ENCODE data around the gene ASH1L. TPM values are rescaled to one million over a fixed set of nuclear protein-coding genes. Genes with fewer than 3 reads are reported as not detected.
A peak's percentile ranks its signal among the peaks of the same experiment; 100 is the strongest.

Gene ASH1L
- total and polyA plus RNA-seq, 9 of the 15 experiments (the other 6 are each of a cell fraction or from before 2014, with no cell fraction given) = 2.0 to 23.3 (median 14.6) TPM

DNA sequence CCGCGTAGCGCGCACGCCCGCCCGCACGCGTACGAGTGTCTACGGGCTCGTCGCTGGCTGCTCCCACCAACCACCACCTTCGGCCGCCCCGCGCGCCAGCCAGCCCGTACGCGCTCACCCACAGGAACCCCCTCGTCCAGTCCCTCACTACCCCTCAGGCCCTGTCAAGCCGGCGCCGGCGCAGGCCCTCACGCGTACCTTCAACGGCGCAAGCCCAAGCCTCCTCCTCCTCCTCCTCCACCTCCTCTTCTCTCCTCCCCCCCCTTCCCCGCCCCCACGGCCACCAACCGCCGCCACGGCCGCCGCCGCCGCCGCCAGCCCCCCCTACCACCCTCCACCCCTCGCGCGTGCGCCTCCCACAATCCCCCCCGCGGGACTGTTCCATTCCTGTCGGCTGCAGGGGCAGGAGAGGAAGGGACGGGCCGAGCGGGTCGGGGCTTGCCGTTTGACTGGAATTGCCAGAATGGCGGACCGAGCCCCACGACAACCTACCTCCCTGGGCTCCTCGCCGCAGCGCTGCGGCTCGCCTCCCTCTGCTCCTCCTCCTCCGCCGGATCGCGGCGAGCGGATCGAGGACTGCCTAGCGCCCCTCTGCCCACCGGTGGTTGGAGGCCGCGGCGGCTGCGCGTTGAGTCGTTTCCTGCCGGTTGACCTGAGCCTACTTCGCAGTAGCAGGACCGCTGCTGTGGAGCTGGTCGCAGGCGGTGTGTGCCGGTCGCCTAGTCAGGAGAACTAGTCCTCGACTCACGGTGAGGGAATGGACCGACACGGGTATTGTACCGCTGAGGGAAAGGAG lies at the start of gene ASH1L (continued):
- TF ChIP-seq, protein P1, sequence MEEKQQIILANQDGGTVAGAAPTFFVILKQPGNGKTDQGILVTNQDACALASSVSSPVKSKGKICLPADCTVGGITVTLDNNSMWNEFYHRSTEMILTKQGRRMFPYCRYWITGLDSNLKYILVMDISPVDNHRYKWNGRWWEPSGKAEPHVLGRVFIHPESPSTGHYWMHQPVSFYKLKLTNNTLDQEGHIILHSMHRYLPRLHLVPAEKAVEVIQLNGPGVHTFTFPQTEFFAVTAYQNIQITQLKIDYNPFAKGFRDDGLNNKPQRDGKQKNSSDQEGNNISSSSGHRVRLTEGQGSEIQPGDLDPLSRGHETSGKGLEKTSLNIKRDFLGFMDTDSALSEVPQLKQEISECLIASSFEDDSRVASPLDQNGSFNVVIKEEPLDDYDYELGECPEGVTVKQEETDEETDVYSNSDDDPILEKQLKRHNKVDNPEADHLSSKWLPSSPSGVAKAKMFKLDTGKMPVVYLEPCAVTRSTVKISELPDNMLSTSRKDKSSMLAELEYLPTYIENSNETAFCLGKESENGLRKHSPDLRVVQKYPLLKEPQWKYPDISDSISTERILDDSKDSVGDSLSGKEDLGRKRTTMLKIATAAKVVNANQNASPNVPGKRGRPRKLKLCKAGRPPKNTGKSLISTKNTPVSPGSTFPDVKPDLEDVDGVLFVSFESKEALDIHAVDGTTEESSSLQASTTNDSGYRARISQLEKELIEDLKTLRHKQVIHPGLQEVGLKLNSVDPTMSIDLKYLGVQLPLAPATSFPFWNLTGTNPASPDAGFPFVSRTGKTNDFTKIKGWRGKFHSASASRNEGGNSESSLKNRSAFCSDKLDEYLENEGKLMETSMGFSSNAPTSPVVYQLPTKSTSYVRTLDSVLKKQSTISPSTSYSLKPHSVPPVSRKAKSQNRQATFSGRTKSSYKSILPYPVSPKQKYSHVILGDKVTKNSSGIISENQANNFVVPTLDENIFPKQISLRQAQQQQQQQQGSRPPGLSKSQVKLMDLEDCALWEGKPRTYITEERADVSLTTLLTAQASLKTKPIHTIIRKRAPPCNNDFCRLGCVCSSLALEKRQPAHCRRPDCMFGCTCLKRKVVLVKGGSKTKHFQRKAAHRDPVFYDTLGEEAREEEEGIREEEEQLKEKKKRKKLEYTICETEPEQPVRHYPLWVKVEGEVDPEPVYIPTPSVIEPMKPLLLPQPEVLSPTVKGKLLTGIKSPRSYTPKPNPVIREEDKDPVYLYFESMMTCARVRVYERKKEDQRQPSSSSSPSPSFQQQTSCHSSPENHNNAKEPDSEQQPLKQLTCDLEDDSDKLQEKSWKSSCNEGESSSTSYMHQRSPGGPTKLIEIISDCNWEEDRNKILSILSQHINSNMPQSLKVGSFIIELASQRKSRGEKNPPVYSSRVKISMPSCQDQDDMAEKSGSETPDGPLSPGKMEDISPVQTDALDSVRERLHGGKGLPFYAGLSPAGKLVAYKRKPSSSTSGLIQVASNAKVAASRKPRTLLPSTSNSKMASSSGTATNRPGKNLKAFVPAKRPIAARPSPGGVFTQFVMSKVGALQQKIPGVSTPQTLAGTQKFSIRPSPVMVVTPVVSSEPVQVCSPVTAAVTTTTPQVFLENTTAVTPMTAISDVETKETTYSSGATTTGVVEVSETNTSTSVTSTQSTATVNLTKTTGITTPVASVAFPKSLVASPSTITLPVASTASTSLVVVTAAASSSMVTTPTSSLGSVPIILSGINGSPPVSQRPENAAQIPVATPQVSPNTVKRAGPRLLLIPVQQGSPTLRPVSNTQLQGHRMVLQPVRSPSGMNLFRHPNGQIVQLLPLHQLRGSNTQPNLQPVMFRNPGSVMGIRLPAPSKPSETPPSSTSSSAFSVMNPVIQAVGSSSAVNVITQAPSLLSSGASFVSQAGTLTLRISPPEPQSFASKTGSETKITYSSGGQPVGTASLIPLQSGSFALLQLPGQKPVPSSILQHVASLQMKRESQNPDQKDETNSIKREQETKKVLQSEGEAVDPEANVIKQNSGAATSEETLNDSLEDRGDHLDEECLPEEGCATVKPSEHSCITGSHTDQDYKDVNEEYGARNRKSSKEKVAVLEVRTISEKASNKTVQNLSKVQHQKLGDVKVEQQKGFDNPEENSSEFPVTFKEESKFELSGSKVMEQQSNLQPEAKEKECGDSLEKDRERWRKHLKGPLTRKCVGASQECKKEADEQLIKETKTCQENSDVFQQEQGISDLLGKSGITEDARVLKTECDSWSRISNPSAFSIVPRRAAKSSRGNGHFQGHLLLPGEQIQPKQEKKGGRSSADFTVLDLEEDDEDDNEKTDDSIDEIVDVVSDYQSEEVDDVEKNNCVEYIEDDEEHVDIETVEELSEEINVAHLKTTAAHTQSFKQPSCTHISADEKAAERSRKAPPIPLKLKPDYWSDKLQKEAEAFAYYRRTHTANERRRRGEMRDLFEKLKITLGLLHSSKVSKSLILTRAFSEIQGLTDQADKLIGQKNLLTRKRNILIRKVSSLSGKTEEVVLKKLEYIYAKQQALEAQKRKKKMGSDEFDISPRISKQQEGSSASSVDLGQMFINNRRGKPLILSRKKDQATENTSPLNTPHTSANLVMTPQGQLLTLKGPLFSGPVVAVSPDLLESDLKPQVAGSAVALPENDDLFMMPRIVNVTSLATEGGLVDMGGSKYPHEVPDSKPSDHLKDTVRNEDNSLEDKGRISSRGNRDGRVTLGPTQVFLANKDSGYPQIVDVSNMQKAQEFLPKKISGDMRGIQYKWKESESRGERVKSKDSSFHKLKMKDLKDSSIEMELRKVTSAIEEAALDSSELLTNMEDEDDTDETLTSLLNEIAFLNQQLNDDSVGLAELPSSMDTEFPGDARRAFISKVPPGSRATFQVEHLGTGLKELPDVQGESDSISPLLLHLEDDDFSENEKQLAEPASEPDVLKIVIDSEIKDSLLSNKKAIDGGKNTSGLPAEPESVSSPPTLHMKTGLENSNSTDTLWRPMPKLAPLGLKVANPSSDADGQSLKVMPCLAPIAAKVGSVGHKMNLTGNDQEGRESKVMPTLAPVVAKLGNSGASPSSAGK (IDR thresholded peaks at IDR 0.05) = no peak
- TF ChIP-seq, protein P2, sequence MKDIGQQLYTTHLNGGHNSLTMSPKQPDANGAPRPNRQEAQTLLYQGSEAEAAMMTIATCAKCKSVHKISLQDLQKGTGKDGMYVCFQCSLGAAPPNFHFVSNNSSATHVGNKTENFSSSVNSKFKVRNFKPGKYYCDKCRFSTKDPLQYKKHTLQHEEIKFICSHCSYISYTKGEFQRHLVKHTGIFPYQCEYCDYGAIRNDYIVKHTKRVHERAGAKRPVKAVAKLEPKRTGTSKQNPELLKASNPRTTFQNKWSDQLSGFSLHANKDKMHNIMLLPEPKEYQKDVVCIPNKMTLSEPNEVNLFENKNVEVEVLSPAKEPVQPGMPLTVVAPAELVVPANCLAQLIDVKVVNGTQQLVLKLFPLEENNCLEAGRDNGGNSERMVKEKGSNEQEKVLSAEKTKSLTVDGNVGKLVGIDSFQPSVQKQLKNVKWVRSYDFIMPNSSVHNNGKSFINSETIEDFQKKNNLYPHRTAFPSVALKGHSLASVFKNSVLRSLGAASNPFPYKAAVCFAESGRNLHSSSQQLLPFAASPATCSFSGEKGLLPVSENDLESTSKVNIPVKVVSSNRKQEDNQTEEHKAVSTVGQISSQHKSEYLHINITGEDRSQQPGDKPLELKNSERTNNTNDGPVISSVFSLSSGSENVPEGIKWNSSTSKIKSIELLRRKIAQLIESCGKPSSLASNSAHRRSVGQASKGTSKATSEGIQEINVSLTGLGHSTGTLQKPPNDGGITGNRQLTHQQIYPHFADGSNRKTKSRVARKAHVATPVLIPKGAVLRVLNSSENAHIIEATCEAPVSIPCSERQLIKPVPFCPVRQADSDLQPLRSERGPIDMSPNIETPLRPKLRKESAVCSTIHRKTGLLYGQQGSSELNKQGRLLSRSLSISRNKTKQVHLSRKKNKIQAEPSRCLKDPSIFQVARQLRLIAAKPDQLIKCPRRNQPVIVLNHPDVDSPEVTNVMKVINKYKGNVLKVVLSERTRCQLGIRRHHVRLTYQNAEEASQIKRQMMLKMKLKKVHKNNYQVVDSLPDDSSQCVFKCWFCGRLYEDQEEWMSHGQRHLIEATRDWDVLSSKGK (CRISPR knock-in tag; IDR thresholded peaks at IDR 0.05) = no peak
- no peak for TF ChIP-seq TCFL5 (CRISPR knock-in tag; conservative IDR thresholded peaks at IDR 0.05)
- TF ChIP-seq, protein P3, sequence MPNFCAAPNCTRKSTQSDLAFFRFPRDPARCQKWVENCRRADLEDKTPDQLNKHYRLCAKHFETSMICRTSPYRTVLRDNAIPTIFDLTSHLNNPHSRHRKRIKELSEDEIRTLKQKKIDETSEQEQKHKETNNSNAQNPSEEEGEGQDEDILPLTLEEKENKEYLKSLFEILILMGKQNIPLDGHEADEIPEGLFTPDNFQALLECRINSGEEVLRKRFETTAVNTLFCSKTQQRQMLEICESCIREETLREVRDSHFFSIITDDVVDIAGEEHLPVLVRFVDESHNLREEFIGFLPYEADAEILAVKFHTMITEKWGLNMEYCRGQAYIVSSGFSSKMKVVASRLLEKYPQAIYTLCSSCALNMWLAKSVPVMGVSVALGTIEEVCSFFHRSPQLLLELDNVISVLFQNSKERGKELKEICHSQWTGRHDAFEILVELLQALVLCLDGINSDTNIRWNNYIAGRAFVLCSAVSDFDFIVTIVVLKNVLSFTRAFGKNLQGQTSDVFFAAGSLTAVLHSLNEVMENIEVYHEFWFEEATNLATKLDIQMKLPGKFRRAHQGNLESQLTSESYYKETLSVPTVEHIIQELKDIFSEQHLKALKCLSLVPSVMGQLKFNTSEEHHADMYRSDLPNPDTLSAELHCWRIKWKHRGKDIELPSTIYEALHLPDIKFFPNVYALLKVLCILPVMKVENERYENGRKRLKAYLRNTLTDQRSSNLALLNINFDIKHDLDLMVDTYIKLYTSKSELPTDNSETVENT (CRISPR knock-in tag; IDR thresholded peaks at IDR 0.05) = peak; percentile 95
- TF ChIP-seq STAT5A (IDR thresholded peaks at IDR 0.05; ENCODE audit: borderline replicate concordance, low read length) = no peak
- peak; percentile 85 for TF ChIP-seq ASH1L (IDR thresholded peaks at IDR 0.05; ENCODE audit: borderline replicate concordance, low read depth, partially characterized antibody)
- peak; percentile 58 for TF ChIP-seq SAP30 (IDR thresholded peaks at IDR 0.05; ENCODE audit: borderline replicate concordance, insufficient read depth, low read depth, low read length, poor library complexity, severe bottlenecking)
